Measurements from ENCODE around the gene SARS1.

The SARS1 gene

GRCh38 chr1:109272021-109272799 is 58.5 kb downstream of the SARS1 start:
- H3K27ac ChIP-seq (ENCODE audit: low read length): no peak overlapping the region
- H3K9ac ChIP-seq (ENCODE audit: low read depth, low read length): no peak overlapping the region
- no peak for ATAC-seq (ENCODE audit: insufficient read depth, low read depth)
- H2AFZ ChIP-seq (ENCODE audit: low read depth, low read length): no peak overlapping the region
- no peaks in the 10 kb centered on the region for H3K79me2 ChIP-seq (ENCODE audit: insufficient read depth, low read length)
- no peak for TF ChIP-seq EZH2 (IDR thresholded peaks at IDR 0.05; ENCODE audit: borderline replicate concordance, low read depth, low read length, severe bottlenecking)
- no peak for TF ChIP-seq CTCF (IDR thresholded peaks at IDR 0.05; ENCODE audit: borderline replicate concordance, extremely low read depth, low read length, poor library complexity, severe bottlenecking)
- no peak for DNase-seq
- no peaks in the 10 kb centered on the region for H3K4me1 ChIP-seq (ENCODE audit: insufficient read depth, low read length)
- no peaks in the 10 kb centered on the region for H3K9me3 ChIP-seq (ENCODE audit: insufficient read depth, low read length, severe bottlenecking)
- no peak overlapping the region for H3K4me3 ChIP-seq (ENCODE audit: low read depth in 1 of 2, low read length in 2 of 2)
- H3K4me2 ChIP-seq (ENCODE audit: insufficient read depth, low read length): no peak overlapping the region
- no peaks in the 10 kb centered on the region for H3K27me3 ChIP-seq (ENCODE audit: insufficient read depth, low read length, poor library complexity)
- H4K20me1 ChIP-seq (ENCODE audit: insufficient read depth, low read length): no peaks in the 10 kb centered on the region
- no peaks in the 10 kb centered on the region; the same call in 1 of the 2 replicates for H3K36me3 ChIP-seq (ENCODE audit: insufficient read depth, low read length)

- no peak for DNase-seq
- Histone ChIP-seq H3K9me3 (ENCODE audit: insufficient read depth, low read length, severe bottlenecking) (no peaks in the 10 kb centered on the region), H3K27ac (ENCODE audit: low read length) (no peak overlapping the region), H3K36me3 (ENCODE audit: insufficient read depth, low read length) (peaks cover 5% of the 10 kb centered on the region), H3K4me1 (ENCODE audit: insufficient read depth, low read length) (no peaks in the 10 kb centered on the region), H3K27me3 (ENCODE audit: insufficient read depth, low read length, poor library complexity) (no peaks in the 10 kb centered on the region), H3K4me3 (ENCODE audit: low read depth in 1 of 2, low read length in 2 of 2) (no peak overlapping the region), H4K20me1 (ENCODE audit: insufficient read depth, low read length) (no peaks in the 10 kb centered on the region), H3K79me2 (ENCODE audit: insufficient read depth, low read length) (no peaks in the 10 kb centered on the region), H2AFZ (ENCODE audit: low read depth, low read length) (no peak overlapping the region), H3K4me2 (ENCODE audit: insufficient read depth, low read length) (no peak overlapping the region), H3K9ac (ENCODE audit: low read depth, low read length) (no peak overlapping the region)
- TF ChIP-seq EZH2 (IDR thresholded peaks at IDR 0.05; ENCODE audit: borderline replicate concordance, low read depth, low read length, severe bottlenecking) (no peak), CTCF (IDR thresholded peaks at IDR 0.05; ENCODE audit: borderline replicate concordance, extremely low read depth, low read length, poor library complexity, severe bottlenecking) (no peak)
- no peak for ATAC-seq (ENCODE audit: insufficient read depth, low read depth)
Observed at GRCh38 chr1:109272831-109273547, 59.3 kb downstream of the SARS1 start.

GRCh38 chr1:109273570-109274288 is 60.0 kb downstream of the SARS1 start:
- peaks cover 13% of the 10 kb centered on the region for H3K36me3 ChIP-seq (ENCODE audit: insufficient read depth, low read length)
- TF ChIP-seq EZH2 (IDR thresholded peaks at IDR 0.05; ENCODE audit: borderline replicate concordance, low read depth, low read length, severe bottlenecking) (no peak), CTCF (IDR thresholded peaks at IDR 0.05; ENCODE audit: borderline replicate concordance, extremely low read depth, low read length, poor library complexity, severe bottlenecking) (no peak)
- H3K27ac ChIP-seq (ENCODE audit: low read length): no peak overlapping the region
- H3K27me3 ChIP-seq (ENCODE audit: insufficient read depth, low read length, poor library complexity): no peaks in the 10 kb centered on the region
- H3K4me3 ChIP-seq (ENCODE audit: low read depth in 1 of 2, low read length in 2 of 2): no peak overlapping the region
- no peaks in the 10 kb centered on the region for H3K79me2 ChIP-seq (ENCODE audit: insufficient read depth, low read length)
- no peaks in the 10 kb centered on the region for H3K9me3 ChIP-seq (ENCODE audit: insufficient read depth, low read length, severe bottlenecking)
- H3K4me1 ChIP-seq (ENCODE audit: insufficient read depth, low read length): no peaks in the 10 kb centered on the region
- H4K20me1 ChIP-seq (ENCODE audit: insufficient read depth, low read length): no peaks in the 10 kb centered on the region
- H2AFZ ChIP-seq (ENCODE audit: low read depth, low read length): no peak overlapping the region
- ATAC-seq (ENCODE audit: insufficient read depth, low read depth) (no peak), DNase-seq (no peak)
- no peak overlapping the region for H3K4me2 ChIP-seq (ENCODE audit: insufficient read depth, low read length)
- no peak overlapping the region for H3K9ac ChIP-seq (ENCODE audit: low read depth, low read length)

Measured in DND-41 (cell line).